Neural progenitor cell (in vitro differentiated cells): ENCODE measurements around the gene SPIRE2. TPM values are rescaled to one million over a fixed set of nuclear protein-coding genes. Genes with fewer than 3 reads are reported as not detected.

ENCODE experiments used
- DNase-seq: peaks from one replicate; pipeline ENCODE4 v3.0.0-alpha.2; 2016; ENCODE audit warnings: low spot score
- H2AFZ ChIP-seq: fragments of 200-600 bp; sonication (generic); replicated peaks from 2 replicates; pipeline ENCODE4 v1.6.1; 2016; ENCODE audit warnings: antibody characterized with exemption
- H3F3A ChIP-seq: fragments of 200-600 bp; sonication (generic); 2 replicates; pipeline ENCODE4 v1.6.1; 2016; ENCODE audit warnings: antibody characterized with exemption, low read depth
- H3K27ac ChIP-seq: fragments of 200-600 bp; sonication (generic); 2 replicates; pipeline ENCODE4 v1.5.1; 2016; ENCODE audit warnings: mild to moderate bottlenecking
- H3K27me3 ChIP-seq: fragments of 200-600 bp; sonication (generic); 2 replicates; pipeline ENCODE4 v1.6.1; 2016; ENCODE audit warnings: mild to moderate bottlenecking, moderate library complexity
- H3K36me3 ChIP-seq: fragments of 200-600 bp; sonication (generic); 2 replicates; pipeline ENCODE4 v1.5.1; 2016
- H3K4me1 ChIP-seq: fragments of 200-600 bp; sonication (generic); 2 replicates; pipeline ENCODE4 v1.6.1; 2016; ENCODE audit warnings: mixed run types
- H3K4me2 ChIP-seq: fragments of 200-600 bp; sonication (generic); 2 replicates; pipeline ENCODE4 v1.6.1; 2016
- H3K4me3 ChIP-seq: fragments of 200-600 bp; sonication (generic); 2 replicates; pipeline ENCODE4 v1.5.1; 2016
- H3K79me2 ChIP-seq: fragments of 200-600 bp; sonication (generic); 2 replicates; pipeline ENCODE4 v1.6.1; 2016; ENCODE audit warnings: low read depth
- H3K9ac ChIP-seq: fragments of 200-600 bp; sonication (generic); 2 replicates; pipeline ENCODE4 v1.6.1; 2016
- H3K9me3 ChIP-seq: fragments of 200-600 bp; sonication (generic); 2 replicates; pipeline ENCODE4 v1.5.1; 2016; ENCODE audit warnings: low read depth
- H4K20me1 ChIP-seq: fragments of 200-600 bp; sonication (generic); 2 replicates; pipeline ENCODE4 v1.6.1; 2016; ENCODE audit warnings: low read depth
- H3K27ac Mint-ChIP-seq: 3 replicates; pipeline ENCODE4 v1.8.0; 2021; ENCODE audit warnings: mixed read lengths
- H3K27me3 Mint-ChIP-seq: 2 replicates; pipeline ENCODE4 v1.8.0; 2022; ENCODE audit warnings: low read depth, mild to moderate bottlenecking, inconsistent platforms, moderate library complexity, mixed read lengths; ENCODE audit not compliant: insufficient read depth
- H3K36me3 Mint-ChIP-seq: 3 replicates; pipeline ENCODE4 v1.8.0; 2021; ENCODE audit warnings: mixed read lengths
- H3K4me1 Mint-ChIP-seq: 3 replicates; pipeline ENCODE4 v1.8.0; 2021; ENCODE audit warnings: mixed read lengths
- H3K4me3 Mint-ChIP-seq: 3 replicates; pipeline ENCODE4 v1.8.0; 2021; ENCODE audit warnings: mild to moderate bottlenecking, moderate library complexity, mixed read lengths
- H3K9me3 Mint-ChIP-seq: 3 replicates; pipeline ENCODE4 v1.8.0; 2020; ENCODE audit warnings: mixed read lengths
- EZH2 ChIP-seq: fragments of 200-600 bp; sonication (generic); IDR thresholded peaks from 2 replicates; pipeline ENCODE4 v1.6.1; 2017; ENCODE audit warnings: antibody characterized with exemption, mild to moderate bottlenecking, moderate library complexity
- EZH2phosphoT487 ChIP-seq: fragments of 200-600 bp; sonication (generic); IDR thresholded peaks from 2 replicates; pipeline ENCODE4 v1.6.1; 2017; ENCODE audit warnings: antibody characterized with exemption
- total RNA-seq: library from RNA; depleted of rRNA; stranded (reverse); fragments of >200 nt; gene quantifications from 2 replicates; pipeline ENCODE4 v1.2.3, GENCODE V29; 2015; ENCODE audit warnings: low replicate concordance
- TF ChIP-seq, protein P1 (sequence below): fragments of 200-600 bp; sonication (generic); IDR thresholded peaks from 2 replicates; pipeline ENCODE4 v1.5.1; 2017; ENCODE audit warnings: antibody characterized with exemption, mild to moderate bottlenecking

Gene SPIRE2
- total RNA-seq, 1 donor from 2014 or later, result 6.5 TPM

DNA sequence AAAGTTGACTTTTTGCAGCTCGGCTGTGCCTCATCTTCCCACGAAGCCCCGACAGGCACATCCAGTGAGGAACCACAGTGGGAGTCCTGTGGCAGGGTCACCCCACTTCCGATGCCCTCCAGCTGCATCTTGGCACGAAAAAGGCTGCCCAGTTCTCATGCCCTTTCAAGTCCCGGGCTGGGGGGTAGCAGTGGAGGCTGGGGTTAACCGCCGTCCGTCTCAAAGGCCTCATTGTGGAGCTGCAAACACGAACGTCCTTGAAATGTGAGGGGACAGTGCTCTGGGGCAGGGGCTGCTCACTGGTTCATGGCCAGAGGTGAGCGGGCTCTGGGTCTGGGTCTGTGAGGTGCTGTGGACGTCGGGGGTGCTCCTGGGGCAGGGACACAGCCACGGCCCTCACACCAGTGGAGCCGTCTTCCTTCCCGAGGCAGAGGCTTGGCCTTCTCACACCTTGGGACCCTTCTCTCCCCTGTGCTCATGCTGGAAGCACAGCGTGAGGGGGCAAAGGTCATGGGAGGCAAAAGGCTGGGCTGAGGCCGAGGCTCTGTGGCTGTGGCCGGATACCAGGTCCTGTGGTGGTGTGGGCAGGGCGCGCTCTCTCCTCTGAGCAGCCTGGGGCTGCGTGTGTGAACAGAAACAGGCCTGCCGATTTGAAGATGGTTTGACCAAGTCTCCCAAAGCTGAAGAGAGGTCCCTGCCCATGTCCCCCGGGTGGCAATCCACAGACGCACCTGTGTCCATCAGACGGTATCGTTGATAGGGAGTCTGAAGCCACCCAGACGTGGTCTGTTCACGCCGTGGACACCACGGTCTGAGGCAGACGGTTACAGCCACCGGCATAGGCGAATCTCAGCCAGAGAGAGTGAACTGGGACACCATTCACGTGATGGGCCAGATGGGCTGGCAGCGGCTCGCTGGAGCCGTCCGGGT, 87.3 kb downstream of the SPIRE2 start:
- Mint-ChIP-seq H3K27me3 (peaks cover 18% of the 10 kb centered on the region), H3K27ac (no peak overlapping the region), H3K9me3 (peaks cover 2% of the 10 kb centered on the region), H3K4me1 (peaks cover 8% of the 10 kb centered on the region), H3K4me3 (no peak overlapping the region), H3K36me3 (peaks cover 4% of the 10 kb centered on the region)
- Histone ChIP-seq H4K20me1 (no peaks in the 10 kb centered on the region), H2AFZ (no peak overlapping the region), H3K9me3 (no peaks in the 10 kb centered on the region), H3K4me1 (peaks cover 15% of the 10 kb centered on the region), H3K9ac (no peak overlapping the region), H3K36me3 (no peaks in the 10 kb centered on the region), H3K27me3 (peaks cover 3% of the 10 kb centered on the region), H3F3A (peaks cover 23% of the 10 kb centered on the region), H3K27ac (no peak overlapping the region), H3K79me2 (no peaks in the 10 kb centered on the region), H3K4me2 (no peak overlapping the region), H3K4me3 (no peak overlapping the region)
- no peak for DNase-seq
- no peak for TF ChIP-seq EZH2
- TF ChIP-seq, protein P1, sequence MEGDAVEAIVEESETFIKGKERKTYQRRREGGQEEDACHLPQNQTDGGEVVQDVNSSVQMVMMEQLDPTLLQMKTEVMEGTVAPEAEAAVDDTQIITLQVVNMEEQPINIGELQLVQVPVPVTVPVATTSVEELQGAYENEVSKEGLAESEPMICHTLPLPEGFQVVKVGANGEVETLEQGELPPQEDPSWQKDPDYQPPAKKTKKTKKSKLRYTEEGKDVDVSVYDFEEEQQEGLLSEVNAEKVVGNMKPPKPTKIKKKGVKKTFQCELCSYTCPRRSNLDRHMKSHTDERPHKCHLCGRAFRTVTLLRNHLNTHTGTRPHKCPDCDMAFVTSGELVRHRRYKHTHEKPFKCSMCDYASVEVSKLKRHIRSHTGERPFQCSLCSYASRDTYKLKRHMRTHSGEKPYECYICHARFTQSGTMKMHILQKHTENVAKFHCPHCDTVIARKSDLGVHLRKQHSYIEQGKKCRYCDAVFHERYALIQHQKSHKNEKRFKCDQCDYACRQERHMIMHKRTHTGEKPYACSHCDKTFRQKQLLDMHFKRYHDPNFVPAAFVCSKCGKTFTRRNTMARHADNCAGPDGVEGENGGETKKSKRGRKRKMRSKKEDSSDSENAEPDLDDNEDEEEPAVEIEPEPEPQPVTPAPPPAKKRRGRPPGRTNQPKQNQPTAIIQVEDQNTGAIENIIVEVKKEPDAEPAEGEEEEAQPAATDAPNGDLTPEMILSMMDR, result no peak
- no peak for TF ChIP-seq EZH2phosphoT487

DNA sequence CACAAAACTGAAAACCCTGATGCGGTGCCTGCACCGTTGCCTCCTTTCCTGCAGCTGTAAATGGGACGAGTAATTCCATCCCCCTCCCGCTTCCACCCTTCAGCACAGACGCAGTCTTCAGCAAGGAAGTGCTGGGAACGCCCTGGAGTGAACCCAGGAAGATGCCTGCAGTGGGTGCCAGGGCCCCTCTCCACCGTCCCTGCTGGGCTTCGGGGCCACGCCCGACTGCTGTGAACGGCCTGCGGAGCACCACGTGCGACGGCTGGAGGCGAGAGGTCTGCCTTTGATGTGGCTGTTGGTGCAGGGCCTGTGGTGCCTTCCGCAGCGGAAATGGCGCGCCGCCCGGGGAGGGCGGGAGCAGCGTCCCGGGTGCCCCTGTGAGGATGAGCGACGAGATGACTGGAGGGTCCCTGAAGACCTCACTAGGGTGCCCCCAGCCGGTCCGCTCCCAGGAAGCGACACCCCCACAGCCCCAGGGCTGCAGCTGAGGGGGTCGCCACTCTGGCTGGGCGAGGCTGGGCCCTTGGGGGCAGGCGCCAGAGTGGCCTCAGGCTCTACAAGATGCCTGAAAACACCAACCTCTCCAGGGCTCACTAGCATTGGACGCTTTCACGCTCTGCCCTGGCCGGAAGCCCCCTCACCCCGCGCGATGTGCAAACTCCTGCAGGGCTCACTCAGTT, 89.6 kb downstream of the SPIRE2 start:
- DNase-seq, result peak; percentile 56
- H3K36me3 Mint-ChIP-seq, result peaks cover 4% of the 10 kb centered on the region
- Histone ChIP-seq H3K36me3 (no peaks in the 10 kb centered on the region), H3K4me3 (peak overlapping the region; percentile 49), H3K27me3 (peaks cover 15% of the 10 kb centered on the region), H3K9ac (no peak overlapping the region), H3F3A (peaks cover 46% of the 10 kb centered on the region), H3K27ac (no peak overlapping the region), H3K79me2 (no peaks in the 10 kb centered on the region), H4K20me1 (no peaks in the 10 kb centered on the region), H3K9me3 (no peaks in the 10 kb centered on the region), H3K4me2 (peak overlapping the region; percentile 77), H2AFZ (peak overlapping the region; percentile 94), H3K4me1 (peaks cover 32% of the 10 kb centered on the region)
- H3K4me3 Mint-ChIP-seq, result peak overlapping the region; percentile 57
- no peak overlapping the region for H3K27ac Mint-ChIP-seq
- peak; percentile 41 for TF ChIP-seq EZH2
- TF ChIP-seq EZH2phosphoT487, result no peak
- TF ChIP-seq, protein P1, result no peak
- peaks cover 20% of the 10 kb centered on the region for H3K4me1 Mint-ChIP-seq
- H3K27me3 Mint-ChIP-seq, result peaks cover 23% of the 10 kb centered on the region
- peaks cover 2% of the 10 kb centered on the region for H3K9me3 Mint-ChIP-seq

DNA sequence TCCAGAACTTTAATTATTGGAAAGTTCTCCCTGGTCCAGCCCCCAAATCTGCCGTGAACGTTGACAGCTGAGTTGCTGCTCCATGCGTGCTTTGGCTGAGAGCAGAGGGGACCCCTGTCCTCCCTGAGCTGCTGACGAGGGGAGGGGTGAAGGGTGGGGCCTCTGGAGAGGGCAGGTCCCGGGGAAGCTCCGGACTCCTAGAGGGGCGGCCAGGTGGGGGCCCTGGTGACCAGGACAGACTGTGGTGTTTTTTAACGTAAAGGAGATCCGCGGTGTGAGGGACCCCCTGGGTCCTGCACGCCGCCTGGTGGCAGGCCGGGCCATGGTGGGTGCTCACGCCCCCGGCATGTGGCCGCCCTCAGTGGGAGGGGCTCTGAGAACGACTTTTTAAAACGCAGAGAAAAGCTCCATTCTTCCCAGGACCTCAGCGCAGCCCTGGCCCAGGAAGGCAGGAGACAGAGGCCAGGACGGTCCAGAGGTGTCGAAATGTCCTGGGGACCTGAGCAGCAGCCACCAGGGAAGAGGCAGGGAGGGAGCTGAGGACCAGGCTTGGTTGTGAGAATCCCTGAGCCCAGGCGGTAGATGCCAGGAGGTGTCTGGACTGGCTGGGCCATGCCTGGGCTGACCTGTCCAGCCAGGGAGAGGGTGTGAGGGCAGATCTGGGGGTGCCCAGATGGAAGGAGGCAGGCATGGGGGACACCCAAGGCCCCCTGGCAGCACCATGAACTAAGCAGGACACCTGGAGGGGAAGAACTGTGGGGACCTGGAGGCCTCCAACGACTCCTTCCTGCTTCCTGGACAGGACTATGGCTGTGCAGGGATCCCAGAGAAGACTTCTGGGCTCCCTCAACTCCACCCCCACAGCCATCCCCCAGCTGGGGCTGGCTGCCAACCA, 90.4 kb downstream of the SPIRE2 start, which contains the start of gene MC1R:
TSS of gene MC1R (plus strand) at position 410 of the 895 bp plus-strand sequence. CDS start at position 807, 397 bp downstream.
- H3K4me2 ChIP-seq, result peak within 1 kb of the TSS; percentile 77
- peak within 1 kb of the TSS; percentile 94 for H2AFZ ChIP-seq
- H3K9ac ChIP-seq, result no peak within 1 kb of the TSS
- peaks cover 23% of the 10 kb centered on the region for H3K27me3 Mint-ChIP-seq
- H3K4me1 ChIP-seq, result peaks cover 35% of the 10 kb centered on the region
- peak; percentile 62 for DNase-seq
- peaks cover 4% of the 10 kb centered on the region for H3K36me3 Mint-ChIP-seq
- H3K36me3 ChIP-seq, result no peaks in the 10 kb centered on the region
- H3K9me3 Mint-ChIP-seq, result peaks cover 2% of the 10 kb centered on the region
- H3K4me1 Mint-ChIP-seq, result peaks cover 20% of the 10 kb centered on the region
- H3K4me3 ChIP-seq, result peak within 1 kb of the TSS; percentile 49
- TF ChIP-seq EZH2, result no peak
- TF ChIP-seq, protein P1, result peak; percentile 53
- no peak within 1 kb of the TSS for H3K27ac ChIP-seq
- peak within 1 kb of the TSS; percentile 57 for H3K4me3 Mint-ChIP-seq
- H3K9me3 ChIP-seq, result no peaks in the 10 kb centered on the region
- H3K79me2 ChIP-seq, result no peaks in the 10 kb centered on the region
- H4K20me1 ChIP-seq, result peaks cover 4% of the 10 kb centered on the region
- H3K27ac Mint-ChIP-seq, result no peak within 1 kb of the TSS
- H3K27me3 ChIP-seq, result peaks cover 18% of the 10 kb centered on the region
- H3F3A ChIP-seq, result peaks cover 45% of the 10 kb centered on the region
